Osteoblast (primary cell): ENCODE data around the gene PRM2. TPM values are rescaled to one million over a fixed set of nuclear protein-coding genes. Genes with fewer than 3 reads are reported as not detected.

Source experiments
- DNase-seq: peaks from one replicate; pipeline ENCODE4 v3.0.0; 2011; ENCODE audit warnings: low spot score, mixed read lengths; ENCODE audit not compliant: insufficient read length; ENCODE audit errors: missing footprints
- H2AFZ ChIP-seq: 2 replicates; pipeline ENCODE4 v1.6.0; 2011; ENCODE audit warnings: mild to moderate bottlenecking, low read length
- H3K27ac ChIP-seq: 2 replicates; pipeline ENCODE4 v1.5.1; 2011; ENCODE audit warnings: mild to moderate bottlenecking, low read depth, low read length, moderate library complexity
- H3K27me3 ChIP-seq: 2 replicates; pipeline ENCODE4 v1.6.0; 2012; ENCODE audit warnings: mild to moderate bottlenecking, control low read depth, inconsistent platforms, low read length, moderate library complexity; ENCODE audit not compliant: insufficient read depth
- H3K36me3 ChIP-seq: 2 replicates; pipeline ENCODE4 v1.5.1; 2011; ENCODE audit warnings: mild to moderate bottlenecking, low read length, control low read depth, moderate library complexity; ENCODE audit not compliant: insufficient read depth
- H3K4me1 ChIP-seq: 2 replicates; pipeline ENCODE4 v1.5.1; 2011; ENCODE audit warnings: mild to moderate bottlenecking, low read length, control low read depth, moderate library complexity; ENCODE audit not compliant: insufficient read depth
- H3K4me2 ChIP-seq: 2 replicates; pipeline ENCODE4 v1.6.0; 2011; ENCODE audit warnings: mild to moderate bottlenecking, low read length; ENCODE audit not compliant: insufficient read depth
- H3K4me3 ChIP-seq: fragments of 200-600 bp; sonication (generic); 3 replicates; pipeline ENCODE4 v1.5.1; 2012; ENCODE audit warnings: mild to moderate bottlenecking, low read length, inconsistent platforms; ENCODE audit not compliant: insufficient read depth
- H3K79me2 ChIP-seq: 2 replicates; pipeline ENCODE4 v1.6.0; 2012; ENCODE audit warnings: mild to moderate bottlenecking, low read length, control low read depth, inconsistent platforms; ENCODE audit not compliant: insufficient read depth
- H3K9me3 ChIP-seq: 2 replicates; pipeline ENCODE4 v1.5.1; 2011; ENCODE audit warnings: low read depth, low read length, control low read depth
- H4K20me1 ChIP-seq: 2 replicates; pipeline ENCODE4 v1.6.0; 2012; ENCODE audit warnings: mild to moderate bottlenecking, low read length, control low read depth; ENCODE audit not compliant: insufficient read depth
- CTCF ChIP-seq: IDR thresholded peaks from 2 replicates; pipeline ENCODE4 v1.5.1; 2011; ENCODE audit warnings: mild to moderate bottlenecking, low read depth, low read length, moderate library complexity; ENCODE audit errors: extremely low read depth
- total RNA-seq: library from RNA; depleted of rRNA; stranded (reverse); fragments of >200 nt; gene quantifications from 2 replicates; pipeline ENCODE4 v1.2.3, GENCODE V29; 2012

Gene PRM2
- total RNA-seq, 1 donor = not detected

DNA sequence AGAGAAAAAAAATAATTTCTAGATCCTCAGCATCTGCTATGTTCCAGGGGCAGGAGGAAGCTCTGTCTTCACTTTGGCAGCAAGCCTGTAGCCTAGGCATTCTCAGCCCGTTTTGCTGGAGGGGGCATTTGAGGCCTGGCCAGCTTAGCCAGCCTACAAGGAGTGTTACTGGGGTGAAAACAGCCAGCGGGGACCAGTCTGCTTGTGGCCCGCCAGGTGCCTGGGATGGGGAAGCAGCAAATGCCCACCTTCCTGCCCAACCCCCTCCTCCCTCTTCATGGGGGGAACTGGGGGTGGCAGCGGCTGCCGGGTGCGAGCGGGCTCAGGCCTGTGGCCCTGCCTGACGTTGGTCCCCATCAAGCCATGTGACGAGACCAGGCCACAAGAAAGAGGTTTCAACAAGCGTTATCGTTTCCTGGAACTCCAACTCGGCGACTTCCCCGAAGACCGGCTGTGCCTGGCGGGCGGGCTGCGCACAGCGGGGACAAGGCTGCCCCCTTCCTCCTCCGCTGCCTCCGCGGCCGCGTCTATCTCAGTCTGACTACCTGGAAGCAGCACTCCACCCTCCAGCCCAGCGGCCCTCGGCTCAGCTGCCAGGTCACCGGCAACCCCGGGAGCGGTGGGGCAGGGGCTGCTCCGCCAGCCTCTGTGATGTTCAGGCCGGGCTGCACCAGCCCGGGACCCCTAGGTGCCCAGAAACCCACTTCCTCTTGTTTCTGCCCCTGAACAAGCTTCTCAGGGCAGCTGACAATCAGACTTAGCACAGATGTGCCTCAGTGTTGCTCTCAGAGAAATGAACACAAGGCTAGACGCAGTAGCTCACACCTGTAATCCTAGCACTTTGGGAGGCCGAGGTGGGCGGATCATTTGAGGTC, 43.2 kb downstream of the PRM2 start:
- Histone ChIP-seq H3K4me1 (no peaks in the 10 kb centered on the region), H4K20me1 (no peaks in the 10 kb centered on the region), H2AFZ (no peak overlapping the region), H3K79me2 (no peaks in the 10 kb centered on the region), H3K27ac (no peak overlapping the region), H3K4me3 (no peak overlapping the region), H3K27me3 (no peaks in the 10 kb centered on the region), H3K36me3 (no peaks in the 10 kb centered on the region), H3K4me2 (no peak overlapping the region), H3K9me3 (no peaks in the 10 kb centered on the region)
- TF ChIP-seq CTCF = no peak
- DNase-seq = no peak

- Histone ChIP-seq H3K79me2 (no peaks in the 10 kb centered on the region), H2AFZ (no peak overlapping the region), H3K36me3 (no peaks in the 10 kb centered on the region), H3K27me3 (no peaks in the 10 kb centered on the region), H3K27ac (no peak overlapping the region), H3K4me3 (no peak overlapping the region), H4K20me1 (no peaks in the 10 kb centered on the region), H3K4me2 (no peak overlapping the region), H3K4me1 (no peaks in the 10 kb centered on the region), H3K9me3 (no peaks in the 10 kb centered on the region)
- TF ChIP-seq CTCF = no peak
- no peak for DNase-seq
These were observed 43.9 kb downstream of the PRM2 start for GRCh38 chr16:11232302-11232851.

- Histone ChIP-seq H4K20me1 (no peaks in the 10 kb centered on the region), H3K79me2 (no peaks in the 10 kb centered on the region), H3K4me1 (no peaks in the 10 kb centered on the region), H3K27me3 (no peaks in the 10 kb centered on the region), H3K36me3 (no peaks in the 10 kb centered on the region), H3K9me3 (no peaks in the 10 kb centered on the region), H3K4me2 (no peak overlapping the region), H2AFZ (no peak overlapping the region), H3K4me3 (no peak overlapping the region), H3K27ac (no peak overlapping the region)
- no peak for TF ChIP-seq CTCF
- DNase-seq = no peak
These were observed 44.8 kb downstream of the PRM2 start for GRCh38 chr16:11231367-11231970.

- Histone ChIP-seq H3K27ac (no peak overlapping the region), H3K79me2 (no peaks in the 10 kb centered on the region), H3K4me3 (no peak overlapping the region), H3K4me1 (no peaks in the 10 kb centered on the region), H4K20me1 (no peaks in the 10 kb centered on the region), H2AFZ (no peak overlapping the region), H3K27me3 (no peaks in the 10 kb centered on the region), H3K4me2 (no peak overlapping the region), H3K9me3 (no peaks in the 10 kb centered on the region), H3K36me3 (no peaks in the 10 kb centered on the region)
- no peak for DNase-seq
- no peak for TF ChIP-seq CTCF
These were observed 46.4 kb downstream of the PRM2 start for GRCh38 chr16:11229906-11230305.
